ENCODE results near the gene GPR157. TPM values are rescaled to one million over a fixed set of nuclear protein-coding genes. Genes with fewer than 3 reads are reported as not detected.

The GPR157 gene
- total RNA-seq, 1 donor from 2014 or later, result 19.4 TPM

DNA sequence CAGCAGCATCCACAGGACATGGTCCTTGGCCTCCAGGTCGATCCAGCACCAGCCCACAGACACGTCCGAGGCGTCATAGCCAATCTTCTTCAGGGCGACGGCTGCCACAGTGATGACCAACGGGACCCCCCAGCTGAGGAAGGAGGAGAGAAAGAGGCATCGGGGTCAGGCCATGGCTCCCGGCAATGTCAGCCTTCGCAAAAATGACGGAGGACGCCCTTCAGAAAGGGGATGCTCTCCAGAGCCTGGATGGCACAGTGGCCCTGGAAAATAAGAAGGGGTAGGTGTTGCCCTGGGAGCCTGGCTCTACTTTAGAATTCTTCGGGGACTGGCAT is 17.6 kb downstream of the GPR157 start:
- intact Hi-C loops (cut with DNase I), result loop anchor here (5.0 to 10.0 kb wide), 2 partner anchors 86 to 373 kb away; no protein-coding TSS in a partner anchor
- H3K9me3 ChIP-seq, result no peaks in the 10 kb centered on the region
- H3K4me1 ChIP-seq, result peaks cover 16% of the 10 kb centered on the region
- no peak for DNase-seq (ENCODE audit: extremely low spot score in 2 of 2)
- H3K27me3 ChIP-seq, result no peaks in the 10 kb centered on the region
- H3K27ac ChIP-seq, result peak overlapping the region; percentile 3
- TF ChIP-seq, protein P1, sequence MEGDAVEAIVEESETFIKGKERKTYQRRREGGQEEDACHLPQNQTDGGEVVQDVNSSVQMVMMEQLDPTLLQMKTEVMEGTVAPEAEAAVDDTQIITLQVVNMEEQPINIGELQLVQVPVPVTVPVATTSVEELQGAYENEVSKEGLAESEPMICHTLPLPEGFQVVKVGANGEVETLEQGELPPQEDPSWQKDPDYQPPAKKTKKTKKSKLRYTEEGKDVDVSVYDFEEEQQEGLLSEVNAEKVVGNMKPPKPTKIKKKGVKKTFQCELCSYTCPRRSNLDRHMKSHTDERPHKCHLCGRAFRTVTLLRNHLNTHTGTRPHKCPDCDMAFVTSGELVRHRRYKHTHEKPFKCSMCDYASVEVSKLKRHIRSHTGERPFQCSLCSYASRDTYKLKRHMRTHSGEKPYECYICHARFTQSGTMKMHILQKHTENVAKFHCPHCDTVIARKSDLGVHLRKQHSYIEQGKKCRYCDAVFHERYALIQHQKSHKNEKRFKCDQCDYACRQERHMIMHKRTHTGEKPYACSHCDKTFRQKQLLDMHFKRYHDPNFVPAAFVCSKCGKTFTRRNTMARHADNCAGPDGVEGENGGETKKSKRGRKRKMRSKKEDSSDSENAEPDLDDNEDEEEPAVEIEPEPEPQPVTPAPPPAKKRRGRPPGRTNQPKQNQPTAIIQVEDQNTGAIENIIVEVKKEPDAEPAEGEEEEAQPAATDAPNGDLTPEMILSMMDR (IDR thresholded peaks at IDR 0.05), result no peak
- no peak for TF ChIP-seq POLR2A (IDR thresholded peaks at IDR 0.05)
- no peak for TF ChIP-seq POLR2AphosphoS5 (IDR thresholded peaks at IDR 0.05; ENCODE audit: insufficient read depth in 1 of 2, low read depth in 1 of 2)
- peaks cover 0 to 7% of the 10 kb centered on the region in 2 donors for H3K36me3 ChIP-seq
- no peak overlapping the region for H3K4me3 ChIP-seq

DNA sequence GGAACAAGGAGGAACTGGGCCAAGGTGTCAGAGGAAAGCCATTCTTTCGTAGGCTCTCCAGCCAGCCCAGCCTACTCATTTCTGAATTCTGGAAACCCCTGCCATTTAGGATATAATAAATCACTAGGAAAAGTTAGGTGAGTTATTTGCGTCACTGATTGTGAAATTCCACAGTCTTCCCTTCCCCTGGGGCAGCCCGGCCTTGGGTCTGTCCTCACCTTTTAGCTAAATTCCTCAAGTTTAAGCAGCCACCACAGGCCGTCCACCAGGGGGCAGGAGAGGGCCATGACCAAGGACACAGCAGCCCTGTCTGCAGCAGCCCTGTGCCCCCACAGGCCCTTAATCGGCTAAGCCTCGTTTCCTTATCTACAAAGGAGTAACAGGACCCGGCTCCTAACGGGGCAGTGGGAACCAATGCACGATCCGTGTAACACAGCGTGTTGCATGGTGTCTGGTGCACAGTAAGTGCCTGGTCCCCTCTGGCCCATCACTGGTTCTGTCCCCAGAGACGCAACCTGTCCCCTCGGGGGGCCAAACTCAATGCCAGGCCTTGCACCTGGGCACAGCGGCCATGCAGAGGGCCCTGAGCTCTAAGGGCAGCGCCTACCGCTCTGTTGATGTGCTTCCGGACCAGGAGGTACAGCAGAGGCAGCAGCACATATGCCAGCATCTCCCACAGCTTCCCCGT is 18.1 kb downstream of the GPR157 start:
- H3K9me3 ChIP-seq, result no peaks in the 10 kb centered on the region
- intact Hi-C loops (cut with DNase I), result loop anchor here (5.0 to 10.0 kb wide), 2 partner anchors 86 to 374 kb away; no protein-coding TSS in a partner anchor
- peak overlapping the region; percentile 3 for H3K27ac ChIP-seq
- H3K27me3 ChIP-seq, result no peaks in the 10 kb centered on the region
- peaks cover 16% of the 10 kb centered on the region for H3K4me1 ChIP-seq
- no peak overlapping the region for H3K4me3 ChIP-seq
- TF ChIP-seq, protein P1 (IDR thresholded peaks at IDR 0.05), result peak; percentile 90 to 95 (median 90)
- TF ChIP-seq POLR2AphosphoS5 (IDR thresholded peaks at IDR 0.05; ENCODE audit: insufficient read depth in 1 of 2, low read depth in 1 of 2), result peak; percentile 48 to 82
- no peak for TF ChIP-seq POLR2A (IDR thresholded peaks at IDR 0.05)
- H3K36me3 ChIP-seq, result peaks cover 0 to 7% of the 10 kb centered on the region in 2 donors
- peak in 1 of 2 donors; percentile 94 for DNase-seq (ENCODE audit: extremely low spot score in 2 of 2)

DNA sequence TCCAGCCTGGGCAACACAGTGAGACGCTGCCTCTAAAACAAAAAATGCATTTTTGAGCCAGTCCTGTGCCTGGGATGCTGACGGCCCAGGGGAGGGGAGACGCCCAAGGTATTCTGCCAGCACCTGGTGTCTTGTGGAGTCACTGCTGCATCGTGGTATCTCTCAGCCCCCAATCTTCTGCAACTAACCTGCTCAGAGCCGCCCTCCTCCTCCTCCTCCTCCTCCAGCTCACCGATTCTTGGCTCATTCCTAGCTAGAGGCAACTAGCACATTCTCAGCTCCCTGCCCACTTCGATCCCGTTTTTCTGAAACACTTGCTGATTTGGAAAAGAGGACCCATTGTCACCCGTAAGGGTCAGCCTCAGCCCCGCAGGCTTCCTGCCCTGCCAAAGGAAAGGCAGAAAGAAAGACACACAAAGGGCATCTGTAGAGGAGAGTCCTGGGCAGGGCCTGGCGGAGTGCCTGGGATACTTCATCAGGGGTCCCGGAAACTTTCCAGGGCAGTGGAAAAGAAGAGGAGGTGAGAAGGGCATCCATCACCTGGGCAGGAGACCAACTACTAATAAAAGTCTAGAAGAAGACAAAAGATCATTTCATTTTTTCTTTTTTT is 20.7 kb downstream of the GPR157 start:
- no peaks in the 10 kb centered on the region for H3K9me3 ChIP-seq
- intact Hi-C loops (cut with DNase I), result no loop called here
- peaks cover 12% of the 10 kb centered on the region for H3K4me1 ChIP-seq
- H3K27me3 ChIP-seq, result no peaks in the 10 kb centered on the region
- no peak overlapping the region for H3K4me3 ChIP-seq
- no peak overlapping the region for H3K27ac ChIP-seq
- H3K36me3 ChIP-seq, result peaks cover 0 to 19% of the 10 kb centered on the region in 2 donors
- no peak for DNase-seq (ENCODE audit: extremely low spot score in 2 of 2)
- TF ChIP-seq POLR2AphosphoS5 (IDR thresholded peaks at IDR 0.05; ENCODE audit: insufficient read depth in 1 of 2, low read depth in 1 of 2) (no peak), POLR2A (IDR thresholded peaks at IDR 0.05) (no peak)
- TF ChIP-seq, protein P1 (IDR thresholded peaks at IDR 0.05), result no peak

DNA sequence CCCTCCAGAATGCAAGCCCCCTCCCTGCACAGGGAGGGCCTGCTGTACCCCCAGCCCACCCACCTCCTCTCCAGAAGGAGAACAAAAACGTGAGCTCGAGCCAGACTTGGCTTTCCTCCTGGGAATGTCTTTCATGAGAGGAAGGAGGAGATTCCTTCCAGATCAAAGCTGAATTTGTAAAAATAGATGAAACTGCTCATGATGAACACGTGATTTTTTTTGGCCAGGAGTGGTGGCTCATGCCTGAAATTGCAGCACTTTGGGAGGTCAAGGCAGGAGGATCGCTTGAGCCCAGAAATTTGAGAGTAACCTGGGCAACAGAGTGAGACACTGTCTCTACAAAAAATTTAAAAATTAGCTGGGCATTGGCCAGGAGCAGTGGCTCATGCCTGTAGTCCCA is 21.8 kb downstream of the GPR157 start:
- no peaks in the 10 kb centered on the region for H3K27me3 ChIP-seq
- no peak overlapping the region for H3K27ac ChIP-seq
- peaks cover 0 to 20% of the 10 kb centered on the region in 2 donors for H3K36me3 ChIP-seq
- no peak overlapping the region for H3K4me3 ChIP-seq
- DNase-seq (ENCODE audit: extremely low spot score in 2 of 2), result no peak
- intact Hi-C loops (cut with DNase I), result no loop called here
- no peaks in the 10 kb centered on the region for H3K9me3 ChIP-seq
- TF ChIP-seq, protein P1 (IDR thresholded peaks at IDR 0.05), result no peak
- no peak for TF ChIP-seq POLR2A (IDR thresholded peaks at IDR 0.05)
- no peak for TF ChIP-seq POLR2AphosphoS5 (IDR thresholded peaks at IDR 0.05; ENCODE audit: insufficient read depth in 1 of 2, low read depth in 1 of 2)
- peaks cover 12% of the 10 kb centered on the region for H3K4me1 ChIP-seq

DNA sequence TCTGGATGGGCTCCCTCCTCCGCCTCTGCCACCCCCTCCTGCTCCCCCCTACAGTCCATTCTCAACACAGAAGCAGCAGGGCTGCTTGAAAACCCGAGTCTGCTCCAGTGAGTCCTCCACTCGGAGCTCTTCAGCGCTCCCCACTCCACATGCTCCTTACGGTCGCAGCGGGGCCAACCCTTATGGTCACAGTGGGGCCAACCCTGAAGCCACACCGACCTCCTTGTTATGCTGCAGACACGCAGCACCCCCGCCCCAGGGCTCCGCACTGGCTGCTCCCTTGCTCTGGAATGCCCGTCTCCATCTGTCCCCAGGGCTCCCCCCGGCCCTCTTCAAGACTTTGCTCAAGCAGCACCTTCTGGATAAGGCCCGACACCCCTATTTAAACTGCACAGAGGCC is 22.6 kb downstream of the GPR157 start:
- Histone ChIP-seq H3K9me3 (no peaks in the 10 kb centered on the region), H3K4me1 (peaks cover 12% of the 10 kb centered on the region), H3K27ac (no peak overlapping the region), H3K4me3 (no peak overlapping the region), H3K36me3 (peaks cover 0 to 20% of the 10 kb centered on the region in 2 donors), H3K27me3 (no peaks in the 10 kb centered on the region)
- intact Hi-C loops (cut with DNase I), result no loop called here
- no peak for DNase-seq (ENCODE audit: extremely low spot score in 2 of 2)
- TF ChIP-seq POLR2AphosphoS5 (IDR thresholded peaks at IDR 0.05; ENCODE audit: insufficient read depth in 1 of 2, low read depth in 1 of 2), result no peak
- no peak for TF ChIP-seq POLR2A (IDR thresholded peaks at IDR 0.05)
- TF ChIP-seq, protein P1 (IDR thresholded peaks at IDR 0.05), result no peak

Data from vagina (tissue), 2 donors.